IMR-90 (cell line): ENCODE measurements around the gene PRDM15. TPM values are rescaled to one million over a fixed set of nuclear protein-coding genes. Genes with fewer than 3 reads are reported as not detected.

ENCODE experiments used
- ATAC-seq: fragments of 200-7000 bp; cut with Tn5 transposase; 2 replicates; pipeline ENCODE4 v1.9.1; 2020; ENCODE audit warnings: low read depth, mild to moderate bottlenecking, moderate library complexity
- BruUV-seq: library from RNA; stranded (reverse); fragments of 400-500 nt; replicated peaks from 2 replicates; lab custom pipeline; 2021; lab: Mats Ljungman, UMichigan
- CTCF ChIA-PET: fragments of 300-600 bp; formaldehyde crosslinking; extraction: SDS; loops from one replicate; lab custom pipeline; 2021; ENCODE audit warnings: antibody characterized with exemption; lab: Yijun Ruan, JAX
- POLR2A ChIA-PET: fragments of 300-600 bp; sonication (Branson Sonifier 250); formaldehyde crosslinking; loops from one replicate; lab custom pipeline; 2022; ENCODE audit warnings: antibody characterized with exemption; ENCODE audit not compliant: unreplicated experiment; lab: Charles Lee
- DNase-seq: peaks from one replicate; pipeline ENCODE4 v3.0.0; 2013
- H2AFZ ChIP-seq: replicated peaks from 2 replicates; pipeline ENCODE3; 2013; ENCODE audit warnings: low read length, mild to moderate bottlenecking; ENCODE audit not compliant: poor library complexity
- H2AK5ac ChIP-seq: 2 replicates; pipeline ENCODE4 v1.6.1; 2013; ENCODE audit warnings: low read depth, low read length, inconsistent platforms
- H2AK9ac ChIP-seq: replicated peaks from 2 replicates; pipeline ENCODE3; 2013; ENCODE audit warnings: mild to moderate bottlenecking, low read depth, low read length, moderate library complexity; ENCODE audit not compliant: poor library complexity
- H2BK120ac ChIP-seq: 2 replicates; pipeline ENCODE4 v1.6.1; 2013; ENCODE audit warnings: low read depth, low read length, inconsistent platforms
- H2BK15ac ChIP-seq: 3 replicates; pipeline ENCODE4 v1.6.1; 2013; ENCODE audit warnings: low read depth, low read length, inconsistent platforms
- H2BK20ac ChIP-seq: 2 replicates; pipeline ENCODE4 v1.6.1; 2013; ENCODE audit warnings: low read depth, mild to moderate bottlenecking, inconsistent platforms, low read length, moderate library complexity
- H2BK5ac ChIP-seq: 2 replicates; pipeline ENCODE4 v1.6.1; 2013; ENCODE audit warnings: mild to moderate bottlenecking, low read depth, low read length, inconsistent platforms; ENCODE audit not compliant: poor library complexity, severe bottlenecking
- H3K14ac ChIP-seq: replicated peaks from 2 replicates; pipeline ENCODE4 v1.6.1; 2013; ENCODE audit warnings: low read depth, low read length, inconsistent platforms
- H3K18ac ChIP-seq: 2 replicates; pipeline ENCODE4 v1.6.1; 2013; ENCODE audit warnings: low read depth, low read length, control low read depth
- H3K23ac ChIP-seq: 2 replicates; pipeline ENCODE4 v1.6.1; 2013; ENCODE audit warnings: low read depth, low read length, inconsistent platforms
- H3K27ac ChIP-seq: 2 replicates; pipeline ENCODE4 v1.5.1; 2013; ENCODE audit warnings: mild to moderate bottlenecking, control low read depth, low read length; ENCODE audit not compliant: insufficient read depth
- H3K27me3 ChIP-seq: 2 replicates; pipeline ENCODE4 v1.6.1; 2013; ENCODE audit warnings: low read length; ENCODE audit not compliant: control insufficient read depth, insufficient read depth
- H3K36me3 ChIP-seq: 2 replicates; pipeline ENCODE4 v1.6.1; 2013; ENCODE audit warnings: low read length, mixed read lengths; ENCODE audit not compliant: control insufficient read depth, insufficient read depth
- H3K4ac ChIP-seq: 2 replicates; pipeline ENCODE4 v1.6.1; 2013; ENCODE audit warnings: low read depth, low read length, inconsistent platforms
- H3K4me1 ChIP-seq: 2 replicates; pipeline ENCODE4 v1.6.1; 2013; ENCODE audit warnings: low read length, mixed read lengths; ENCODE audit not compliant: control insufficient read depth, insufficient read depth
- H3K4me2 ChIP-seq: 2 replicates; pipeline ENCODE4 v1.6.1; 2013; ENCODE audit warnings: low read depth, mild to moderate bottlenecking, control low read depth, low read length, moderate library complexity
- H3K4me3 ChIP-seq: 2 replicates; pipeline ENCODE4 v1.5.1; 2013; ENCODE audit warnings: low read depth, mild to moderate bottlenecking, control low read depth, low read length, moderate library complexity; ENCODE audit not compliant: insufficient read depth
- H3K56ac ChIP-seq: 2 replicates; pipeline ENCODE4 v1.6.1; 2013; ENCODE audit warnings: low read length, inconsistent platforms; ENCODE audit not compliant: insufficient read depth; ENCODE audit errors: extremely low read depth
- H3K79me1 ChIP-seq, 2 experiments: 2 replicates each; pipeline ENCODE4 v1.6.1; 2013; ENCODE audit warnings: low read length in 2 of 2, inconsistent platforms in 1 of 2, low read depth in 1 of 2
- H3K9ac ChIP-seq: 2 replicates; pipeline ENCODE4 v1.6.1; 2013; ENCODE audit warnings: low read depth, low read length, control low read depth
- H3K9me1 ChIP-seq: 2 replicates; pipeline ENCODE4 v1.6.1; 2013; ENCODE audit warnings: low read length, inconsistent platforms; ENCODE audit not compliant: insufficient read depth
- H3K9me3 ChIP-seq: 2 replicates; pipeline ENCODE4 v1.6.1; 2013; ENCODE audit warnings: low read length; ENCODE audit not compliant: control insufficient read depth, insufficient read depth
- H4K20me1 ChIP-seq: 2 replicates; pipeline ENCODE4 v1.6.1; 2013; ENCODE audit warnings: low read length, inconsistent platforms; ENCODE audit not compliant: insufficient read depth
- H4K5ac ChIP-seq: 2 replicates; pipeline ENCODE4 v1.6.1; 2013; ENCODE audit warnings: mild to moderate bottlenecking, low read depth, low read length, control low read depth
- H4K8ac ChIP-seq, 2 experiments: 2 replicates each; pipeline ENCODE4 v1.6.1; 2013; ENCODE audit warnings: low read depth in 2 of 2, low read length in 2 of 2, control low read depth in 1 of 2, inconsistent platforms in 1 of 2
- H4K91ac ChIP-seq: 2 replicates; pipeline ENCODE4 v1.6.1; 2013; ENCODE audit warnings: low read depth, low read length, inconsistent platforms; ENCODE audit not compliant: insufficient read depth
- BHLHE40 ChIP-seq: fragments of 150-350 bp; IDR thresholded peaks from 2 replicates; pipeline ENCODE4 v1.6.1; 2016; ENCODE audit warnings: mild to moderate bottlenecking, low read depth, low read length
- CEBPB ChIP-seq: IDR thresholded peaks from 2 replicates; pipeline ENCODE4 v1.6.1; 2012; ENCODE audit warnings: low read depth, low read length, improper control_type of control experiment
- CHD1 ChIP-seq: IDR thresholded peaks from 2 replicates; pipeline ENCODE4 v1.6.1; 2012; ENCODE audit warnings: low read depth, low read length, improper control_type of control experiment
- MAFK ChIP-seq: IDR thresholded peaks from 2 replicates; pipeline ENCODE4 v1.6.1; 2012; ENCODE audit warnings: low read depth, low read length, improper control_type of control experiment
- MAZ ChIP-seq: IDR thresholded peaks from 2 replicates; pipeline ENCODE4 v1.6.1; 2012; ENCODE audit warnings: low read depth, mild to moderate bottlenecking, low read length, improper control_type of control experiment, moderate library complexity, borderline replicate concordance
- MXI1 ChIP-seq: IDR thresholded peaks from 2 replicates; pipeline ENCODE4 v1.6.1; 2012; ENCODE audit warnings: low read depth, mild to moderate bottlenecking, low read length, moderate library complexity, borderline replicate concordance
- POLR2A ChIP-seq: IDR thresholded peaks from 2 replicates; pipeline ENCODE4 v1.6.1; 2012; ENCODE audit warnings: mild to moderate bottlenecking, low read depth, low read length
- RCOR1 ChIP-seq: IDR thresholded peaks from 2 replicates; pipeline ENCODE4 v1.6.1; 2012; ENCODE audit warnings: mild to moderate bottlenecking, low read length, improper control_type of control experiment; ENCODE audit not compliant: insufficient replicate concordance
- USF2 ChIP-seq: fragments of 150-350 bp; IDR thresholded peaks from 2 replicates; pipeline ENCODE4 v1.6.1; 2017; ENCODE audit warnings: mild to moderate bottlenecking, antibody characterized with exemption, low read length, low read depth
- WGBS, 2 experiments: methylation state at CpG; one replicate each; pipeline versions ENCODE4 v1.1.5 to v1.1.7; 2013; ENCODE audit warnings: missing lambda C conversion rate in 2 of 2; ENCODE audit not compliant: insufficient read length in 1 of 2; ENCODE audit errors: extremely low coverage in 2 of 2; 5-methylcytosine and 5-hydroxymethylcytosine counted together
- dilution Hi-C: fragments of 300-500 bp; cut with HindIII; formaldehyde crosslinking; loops from one replicate; pipeline ENCODE4 v1.14.3; 2018; ENCODE audit warnings: low sequenced_read_pairs; ENCODE audit not compliant: unreplicated experiment
- in situ Hi-C: fragments of 300-500 bp; cut with MboI; formaldehyde crosslinking; loops from 3 replicates; pipeline ENCODE4 v1.14.3; 2019; ENCODE audit warnings: low sequenced_read_pairs, inconsistent platforms, mixed read lengths
- intact Hi-C: fragments of 100-400 bp; cut with micrococcal nuclease; formaldehyde crosslinking; loops from 2 replicates; pipeline ENCODE4 v1.10.0; 2022
- polyA plus RNA-seq, 3 experiments: library from polyadenylated mRNA; depleted of rRNA; stranded (reverse); fragments of >200 nt; gene quantifications; 2 replicates each; pipeline ENCODE4 v1.2.3, GENCODE V29; 2012; ENCODE audit warnings: low replicate concordance in 1 of 3
- total RNA-seq: library from RNA; depleted of rRNA; stranded (reverse); fragments of >200 nt; gene quantifications from 2 replicates; pipeline ENCODE4 v1.2.3, GENCODE V29; 2012

Gene PRDM15
- total and polyA plus RNA-seq, 2 of the 4 experiments (the other 2 are of a cell fraction): 7.3 to 8.8 TPM

DNA sequence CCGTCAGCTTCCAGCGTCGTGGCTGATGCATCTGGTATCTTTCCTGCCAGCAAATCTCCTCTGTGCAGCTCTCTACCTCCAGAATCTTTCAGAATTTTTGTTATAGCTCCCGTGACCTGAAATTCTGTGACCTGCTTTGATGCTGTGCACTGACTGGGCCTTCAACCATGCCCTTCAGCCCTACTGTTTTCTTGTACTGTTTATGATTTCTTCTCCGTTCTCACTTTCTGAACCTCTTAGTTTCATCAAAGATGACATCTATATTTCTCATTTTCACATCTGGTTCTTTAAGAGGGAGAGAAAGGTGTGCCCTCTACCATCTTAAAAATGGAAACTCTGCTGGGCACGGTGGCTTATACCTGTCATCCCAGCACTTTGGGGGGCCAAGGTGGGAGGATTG is 5.7 kb downstream of the PRDM15 start:
- H3K23ac ChIP-seq: no peak overlapping the region
- H3K27ac ChIP-seq: no peak overlapping the region
- no peak overlapping the region for H3K18ac ChIP-seq
- CTCF ChIA-PET: interaction anchor here (0.6 to 1.6 kb wide), 3 partner anchors 18 to 263 kb away, joined by 3 read pairs; no protein-coding TSS in a partner anchor
- dilution Hi-C loops: no loop called here
- H2BK15ac ChIP-seq: no peak overlapping the region
- TF ChIP-seq POLR2A (no peak), CEBPB (no peak), RCOR1 (no peak), MAZ (no peak), USF2 (no peak), MAFK (no peak), BHLHE40 (no peak), CHD1 (no peak), MXI1 (no peak)
- no peak overlapping the region for H2BK20ac ChIP-seq
- no peak overlapping the region for H2AK5ac ChIP-seq
- H4K5ac ChIP-seq: no peak overlapping the region
- no peak overlapping the region for H3K4ac ChIP-seq
- no peak overlapping the region for H3K9ac ChIP-seq
- no peaks in the 10 kb centered on the region for H3K27me3 ChIP-seq
- POLR2A ChIA-PET: no interaction called here
- H4K91ac ChIP-seq: no peak overlapping the region
- ATAC-seq (no peak), DNase-seq (no peak)
- H3K14ac ChIP-seq: no peak overlapping the region
- H2AK9ac ChIP-seq: peak overlapping the region; percentile 1
- H2BK120ac ChIP-seq: no peak overlapping the region
- no peak overlapping the region for H2AFZ ChIP-seq
- in situ Hi-C loops: no loop called here
- H4K8ac ChIP-seq: no peak overlapping the region
- no peaks in the 10 kb centered on the region for H3K9me3 ChIP-seq
- H3K79me1 ChIP-seq: peaks cover 18 to 59% of the 10 kb centered on the region in 2 experiments
- H3K4me1 ChIP-seq: peaks cover 3% of the 10 kb centered on the region
- intact Hi-C loops: no loop called here
- no TSS peak for BruUV-seq
- H3K36me3 ChIP-seq: 0 out of 2 replicates have a peak, but pooled peaks cover 1% of the 10 kb centered on the region
- no peak overlapping the region for H3K56ac ChIP-seq
- no peak overlapping the region for H3K4me2 ChIP-seq
- H3K9me1 ChIP-seq: peaks cover 18% of the 10 kb centered on the region; the same call in 1 of the 2 replicates
- H3K4me3 ChIP-seq: no peak overlapping the region
- H2BK5ac ChIP-seq: no peak overlapping the region
- WGBS, 2 experiments: 83% methylated on average over 1 of the region's 6 CpGs; no CpG with 5 or more reads in 1 of the 2 experiments
- H4K20me1 ChIP-seq: peaks cover 5% of the 10 kb centered on the region; the same call in 1 of the 2 replicates
